BLaER1 treated with 17β-estradiol and CSF1 and Interleukin-3, amounts not matched to agents 10 nM and 100 nM (cell line): ENCODE data around the gene OR5C1.
"Not testable (repeated sequence)": the region's sequence is repeated elsewhere in the genome, so short reads cannot be mapped to it uniquely, and the experiment has no call there.

Experiments
- H3K27ac ChIP-seq, 11 experiments: shearing (Covaris generic); formaldehyde crosslinking; 2 replicates each; pipeline ENCODE4 v1.8.1; 2022
- H3K27me3 ChIP-seq, 11 experiments: shearing (Covaris generic); formaldehyde crosslinking; 2 replicates each; pipeline ENCODE4 v1.8.1; 2022
- H3K36me3 ChIP-seq, 11 experiments: shearing (Covaris generic); formaldehyde crosslinking; 2 replicates each; pipeline ENCODE4 v1.8.1; 2022
- H3K4me1 ChIP-seq, 10 experiments: shearing (Covaris generic); formaldehyde crosslinking; 2 replicates each; pipeline ENCODE4 v1.8.1; 2022
- H3K4me2 ChIP-seq, 11 experiments: shearing (Covaris generic); formaldehyde crosslinking; 2 replicates each; pipeline ENCODE4 v1.8.1; 2022
- H3K4me3 ChIP-seq, 10 experiments: shearing (Covaris generic); formaldehyde crosslinking; 2 replicates each; pipeline ENCODE4 v1.8.1; 2022
- H3K9ac ChIP-seq, 11 experiments: shearing (Covaris generic); formaldehyde crosslinking; 2 replicates each; pipeline ENCODE4 v1.8.1; 2022
- H3K9me3 ChIP-seq, 11 experiments: shearing (Covaris generic); formaldehyde crosslinking; replicated peaks in 1 of 11; 2 replicates each; pipeline ENCODE4 v1.8.1; 2022
- H4K20me1 ChIP-seq, 11 experiments: shearing (Covaris generic); formaldehyde crosslinking; 2 replicates each; pipeline ENCODE4 v1.8.1; 2022
- Cebpa-rat ChIP-seq, 11 experiments: shearing (Covaris generic); IDR thresholded peaks; 2 replicates each; pipeline ENCODE4 v1.8.1; 2022

Gene OR5C1

DNA sequence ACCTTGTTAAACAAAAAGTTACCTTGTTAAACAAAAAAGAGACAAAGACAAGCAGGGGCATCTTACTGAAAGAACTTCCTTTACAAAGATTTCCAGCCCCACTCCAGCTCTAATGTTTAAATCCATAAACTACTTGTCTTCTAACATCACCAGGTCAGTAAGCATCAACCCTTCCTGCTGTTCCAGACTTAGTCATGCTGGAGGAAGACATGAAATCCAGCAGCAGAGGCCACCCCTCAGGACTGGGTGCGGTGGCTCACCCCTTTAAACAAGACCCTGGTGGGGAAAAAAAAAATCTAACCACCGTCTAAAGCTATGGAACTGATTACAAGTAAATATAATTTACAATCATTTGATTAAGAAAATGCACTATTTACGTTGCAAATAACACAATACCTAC, 30.6 kb downstream of the OR5C1 start:
- H3K4me2 ChIP-seq = peak overlapping the region in 8 of 11 experiments; percentile 1 to 84 (median 66); a peak in 11 of 22 replicates
- H3K27ac ChIP-seq = peak overlapping the region in 10 of 11 experiments; percentile 8 to 99 (median 91); a peak in 18 of 22 replicates
- H3K4me1 ChIP-seq = peaks cover 54 to 91% (median 78%) of the 10 kb centered on the region in 10 experiments
- TF ChIP-seq Cebpa-rat (IDR thresholded peaks at IDR 0.05) = no peak
- H3K9me3 ChIP-seq = no peaks in the 10 kb centered on the region
- H3K27me3 ChIP-seq = no peaks in the 10 kb centered on the region
- no peak overlapping the region for H3K4me3 ChIP-seq
- H3K9ac ChIP-seq = peak overlapping the region in 7 of 11 experiments; percentile 49 to 85 (median 58); a peak in 14 of 22 replicates
- peaks cover 51 to 70% (median 62%) of the 10 kb centered on the region in 11 experiments for H3K36me3 ChIP-seq
- H4K20me1 ChIP-seq = peaks cover 0 to 35% (median 0%) of the 10 kb centered on the region in 11 experiments; a peak in 4 of 22 replicates

- H3K4me3 ChIP-seq = no peak overlapping the region
- H3K4me1 ChIP-seq = peaks cover 47 to 90% (median 73%) of the 10 kb centered on the region in 10 experiments
- peak overlapping the region in 8 of 11 experiments; percentile 71 to 86 (median 80); a peak in 13 of 22 replicates for H3K9ac ChIP-seq
- H3K27me3 ChIP-seq = no peaks in the 10 kb centered on the region
- H4K20me1 ChIP-seq = peaks cover 0 to 40% (median 0%) of the 10 kb centered on the region in 11 experiments; a peak in 4 of 22 replicates
- peaks cover 57 to 76% (median 68%) of the 10 kb centered on the region in 11 experiments for H3K36me3 ChIP-seq
- no peak for TF ChIP-seq Cebpa-rat (IDR thresholded peaks at IDR 0.05)
- H3K9me3 ChIP-seq = no peaks in the 10 kb centered on the region
- peak overlapping the region in 8 of 11 experiments; percentile 56 to 84 (median 74); a peak in 15 of 22 replicates for H3K4me2 ChIP-seq
- peak overlapping the region in 9 of 11 experiments; percentile 77 to 99 (median 92); a peak in 19 of 22 replicates for H3K27ac ChIP-seq
Measured at GRCh38 chr9:122819791-122820489, 31.2 kb downstream of the OR5C1 start.

- Histone ChIP-seq H3K4me3 (no peak overlapping the region), H3K9me3 (no peaks in the 10 kb centered on the region), H3K4me1 (peaks cover 42 to 90% (median 73%) of the 10 kb centered on the region in 10 experiments), H3K9ac (peak overlapping the region in 10 of 11 experiments; percentile 60 to 86 (median 78); a peak in 17 of 22 replicates), H3K36me3 (peaks cover 61 to 81% (median 74%) of the 10 kb centered on the region in 11 experiments), H3K27ac (peak overlapping the region in 10 of 11 experiments; percentile 77 to 99 (median 91); a peak in 20 of 22 replicates), H3K4me2 (peak overlapping the region; percentile 56 to 85 (median 76); a peak in 20 of 22 replicates), H4K20me1 (peaks cover 0 to 43% (median 0%) of the 10 kb centered on the region in 11 experiments; a peak in 4 of 22 replicates), H3K27me3 (no peaks in the 10 kb centered on the region)
- no peak for TF ChIP-seq Cebpa-rat (IDR thresholded peaks at IDR 0.05)
Measured at GRCh38 chr9:122820490-122820845, 31.7 kb downstream of the OR5C1 start.

- H3K4me1 ChIP-seq = peaks cover 35 to 90% (median 73%) of the 10 kb centered on the region in 10 experiments
- H3K27me3 ChIP-seq = no peaks in the 10 kb centered on the region
- H3K36me3 ChIP-seq = peaks cover 69 to 90% (median 82%) of the 10 kb centered on the region in 11 experiments
- H3K27ac ChIP-seq = peak overlapping the region; percentile 27 to 99 (median 90); a peak in 21 of 22 replicates
- no peaks in the 10 kb centered on the region for H3K9me3 ChIP-seq
- peaks cover 0 to 50% (median 0%) of the 10 kb centered on the region in 11 experiments; a peak in 5 of 22 replicates for H4K20me1 ChIP-seq
- H3K9ac ChIP-seq = peak overlapping the region; percentile 50 to 86 (median 79); a peak in 21 of 22 replicates
- TF ChIP-seq Cebpa-rat (IDR thresholded peaks at IDR 0.05) = peak in 10 of 11 experiments; percentile 44 to 99 (median 97); a peak in 19 of 22 replicates
- H3K4me2 ChIP-seq = peak overlapping the region; percentile 56 to 85 (median 76)
- peak overlapping the region in 2 of 10 experiments; percentile 3 to 20; a peak in 2 of 20 replicates for H3K4me3 ChIP-seq
Measured at GRCh38 chr9:122821278-122821943, 32.7 kb downstream of the OR5C1 start.

DNA sequence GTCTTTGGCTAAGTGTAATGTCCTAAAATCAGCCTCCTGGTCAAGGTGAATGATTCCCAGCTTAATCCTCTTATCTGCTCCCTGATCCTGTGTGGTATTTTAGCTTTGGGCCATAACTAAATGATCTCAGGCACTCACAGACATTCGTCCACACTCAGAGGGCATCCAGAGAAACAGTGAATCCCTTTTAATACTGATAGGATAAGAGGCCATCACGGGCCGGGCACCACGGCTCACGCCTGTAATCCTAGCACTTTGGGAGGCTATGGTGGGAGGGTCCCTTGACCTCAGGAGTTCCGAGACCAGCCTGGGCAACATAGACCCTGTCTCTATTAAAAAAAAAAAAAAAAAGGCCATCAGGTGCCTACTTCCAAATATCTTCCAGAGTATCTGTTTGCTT, 33.3 kb downstream of the OR5C1 start:
- Histone ChIP-seq H3K27ac (peak overlapping the region; percentile 27 to 99 (median 90); a peak in 21 of 22 replicates), H3K27me3 (no peaks in the 10 kb centered on the region), H3K9me3 (no peaks in the 10 kb centered on the region), H3K36me3 (peaks cover 64 to 92% (median 80%) of the 10 kb centered on the region in 11 experiments), H4K20me1 (peaks cover 0 to 56% (median 3%) of the 10 kb centered on the region in 11 experiments; a peak in 10 of 22 replicates), H3K9ac (peak overlapping the region; percentile 50 to 86 (median 79); a peak in 21 of 22 replicates), H3K4me1 (peaks cover 37 to 90% (median 75%) of the 10 kb centered on the region in 10 experiments), H3K4me3 (peak overlapping the region in 2 of 10 experiments; percentile 3 to 20; a peak in 2 of 20 replicates), H3K4me2 (peak overlapping the region; percentile 56 to 85 (median 76))
- no peak for TF ChIP-seq Cebpa-rat (IDR thresholded peaks at IDR 0.05)

DNA sequence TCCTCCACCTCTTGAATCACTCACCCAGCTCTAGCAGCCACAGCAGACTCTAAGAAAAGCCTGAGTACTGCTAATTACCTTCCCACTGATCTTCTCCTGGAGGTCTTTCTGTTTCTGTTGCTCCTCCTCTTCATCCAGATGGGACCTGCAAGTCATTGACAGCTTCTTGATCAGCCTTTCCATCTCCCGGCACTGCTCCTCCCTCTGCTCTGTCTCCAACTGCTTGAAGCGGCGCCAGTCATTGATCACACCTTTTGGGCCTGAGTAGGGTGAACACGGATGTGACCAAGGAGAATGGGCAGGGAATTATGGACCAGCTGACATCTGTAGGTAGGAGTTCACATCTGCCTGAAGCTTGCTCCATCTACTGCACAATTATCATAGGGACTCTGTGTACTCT, 34.2 kb downstream of the OR5C1 start:
- Histone ChIP-seq H4K20me1 (peaks cover 0 to 63% (median 9%) of the 10 kb centered on the region in 11 experiments; a peak in 10 of 22 replicates), H3K9ac (peak overlapping the region in 9 of 11 experiments; percentile 50 to 86 (median 81); a peak in 15 of 22 replicates), H3K9me3 (no peaks in the 10 kb centered on the region), H3K27me3 (no peaks in the 10 kb centered on the region), H3K4me1 (peaks cover 43 to 87% (median 79%) of the 10 kb centered on the region in 10 experiments), H3K4me2 (peak overlapping the region in 10 of 11 experiments; percentile 56 to 85 (median 74); a peak in 18 of 22 replicates), H3K36me3 (peaks cover 58 to 84% (median 72%) of the 10 kb centered on the region in 11 experiments), H3K4me3 (no peak overlapping the region), H3K27ac (peak overlapping the region in 9 of 11 experiments; percentile 77 to 99 (median 92); a peak in 19 of 22 replicates)
- TF ChIP-seq Cebpa-rat (IDR thresholded peaks at IDR 0.05) = no peak

DNA sequence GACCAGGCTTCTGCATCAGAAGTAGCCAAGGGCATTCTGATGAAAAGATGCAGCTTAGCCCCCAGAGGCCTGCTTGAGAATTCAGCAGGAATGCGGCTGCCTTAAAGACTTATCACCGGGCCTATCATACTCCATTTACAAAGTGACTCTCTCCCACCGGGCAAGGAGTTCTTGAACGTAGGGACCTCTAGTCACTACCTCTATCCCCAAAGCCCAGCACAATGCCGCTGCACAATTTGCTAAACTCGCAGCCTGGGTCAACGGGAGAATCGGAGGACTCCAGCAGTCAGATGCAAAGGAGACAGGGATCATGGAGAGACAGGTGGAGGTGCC, 39.0 kb downstream of the OR5C1 start:
- peaks cover 0 to 39% (median 9%) of the 10 kb centered on the region in 11 experiments; a peak in 10 of 22 replicates for H4K20me1 ChIP-seq
- H3K9ac ChIP-seq = peak overlapping the region; percentile 85 to 98 (median 95)
- H3K4me1 ChIP-seq = peaks cover 18 to 63% (median 44%) of the 10 kb centered on the region in 10 experiments
- peaks cover 33 to 44% (median 39%) of the 10 kb centered on the region in 11 experiments for H3K36me3 ChIP-seq
- H3K4me3 ChIP-seq = peak overlapping the region; percentile 69 to 93 (median 84)
- peak overlapping the region; percentile 80 to 96 (median 90) for H3K4me2 ChIP-seq
- no peaks in the 10 kb centered on the region for H3K9me3 ChIP-seq
- TF ChIP-seq Cebpa-rat (IDR thresholded peaks at IDR 0.05) = no peak
- no peaks in the 10 kb centered on the region for H3K27me3 ChIP-seq
- peak overlapping the region; percentile 86 to 99 (median 96); a peak in 21 of 22 replicates for H3K27ac ChIP-seq

DNA sequence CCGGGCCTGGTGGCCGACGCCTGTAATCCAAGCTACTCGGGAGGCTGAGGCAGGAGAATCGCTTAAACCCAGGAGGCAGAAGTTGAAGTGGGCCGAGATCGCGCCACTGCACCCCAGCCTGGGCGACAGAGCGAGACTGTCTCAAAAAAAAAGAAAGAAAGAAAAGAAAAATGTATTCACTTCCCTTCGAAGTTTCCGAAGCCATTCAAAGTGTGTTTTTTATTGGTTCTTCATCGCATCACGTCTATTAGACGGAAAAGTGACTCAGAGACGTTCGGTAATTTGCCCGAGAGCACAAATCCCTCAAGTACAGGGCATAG, 40.2 kb downstream of the OR5C1 start:
- peak overlapping the region; percentile 86 to 99 (median 96) for H3K27ac ChIP-seq

More for the DNA sequence above, 40.2 kb downstream of the OR5C1 start:
- Histone ChIP-seq H3K36me3 (peaks cover 23 to 32% (median 27%) of the 10 kb centered on the region in 11 experiments), H3K4me1 (peaks cover 15 to 51% (median 35%) of the 10 kb centered on the region in 10 experiments), H4K20me1 (peaks cover 0 to 32% (median 9%) of the 10 kb centered on the region in 11 experiments; a peak in 10 of 22 replicates), H3K4me2 (peak overlapping the region; percentile 48 to 95 (median 72)), H3K9ac (peak overlapping the region; percentile 85 to 98 (median 95)), H3K4me3 (peak overlapping the region; percentile 69 to 93 (median 84))
- not testable (repeated sequence) for H3K9me3 ChIP-seq, H3K27me3 ChIP-seq
